Measurements from ENCODE around the gene ERMAP.

Gene ERMAP, protein sequence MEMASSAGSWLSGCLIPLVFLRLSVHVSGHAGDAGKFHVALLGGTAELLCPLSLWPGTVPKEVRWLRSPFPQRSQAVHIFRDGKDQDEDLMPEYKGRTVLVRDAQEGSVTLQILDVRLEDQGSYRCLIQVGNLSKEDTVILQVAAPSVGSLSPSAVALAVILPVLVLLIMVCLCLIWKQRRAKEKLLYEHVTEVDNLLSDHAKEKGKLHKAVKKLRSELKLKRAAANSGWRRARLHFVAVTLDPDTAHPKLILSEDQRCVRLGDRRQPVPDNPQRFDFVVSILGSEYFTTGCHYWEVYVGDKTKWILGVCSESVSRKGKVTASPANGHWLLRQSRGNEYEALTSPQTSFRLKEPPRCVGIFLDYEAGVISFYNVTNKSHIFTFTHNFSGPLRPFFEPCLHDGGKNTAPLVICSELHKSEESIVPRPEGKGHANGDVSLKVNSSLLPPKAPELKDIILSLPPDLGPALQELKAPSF

DNA sequence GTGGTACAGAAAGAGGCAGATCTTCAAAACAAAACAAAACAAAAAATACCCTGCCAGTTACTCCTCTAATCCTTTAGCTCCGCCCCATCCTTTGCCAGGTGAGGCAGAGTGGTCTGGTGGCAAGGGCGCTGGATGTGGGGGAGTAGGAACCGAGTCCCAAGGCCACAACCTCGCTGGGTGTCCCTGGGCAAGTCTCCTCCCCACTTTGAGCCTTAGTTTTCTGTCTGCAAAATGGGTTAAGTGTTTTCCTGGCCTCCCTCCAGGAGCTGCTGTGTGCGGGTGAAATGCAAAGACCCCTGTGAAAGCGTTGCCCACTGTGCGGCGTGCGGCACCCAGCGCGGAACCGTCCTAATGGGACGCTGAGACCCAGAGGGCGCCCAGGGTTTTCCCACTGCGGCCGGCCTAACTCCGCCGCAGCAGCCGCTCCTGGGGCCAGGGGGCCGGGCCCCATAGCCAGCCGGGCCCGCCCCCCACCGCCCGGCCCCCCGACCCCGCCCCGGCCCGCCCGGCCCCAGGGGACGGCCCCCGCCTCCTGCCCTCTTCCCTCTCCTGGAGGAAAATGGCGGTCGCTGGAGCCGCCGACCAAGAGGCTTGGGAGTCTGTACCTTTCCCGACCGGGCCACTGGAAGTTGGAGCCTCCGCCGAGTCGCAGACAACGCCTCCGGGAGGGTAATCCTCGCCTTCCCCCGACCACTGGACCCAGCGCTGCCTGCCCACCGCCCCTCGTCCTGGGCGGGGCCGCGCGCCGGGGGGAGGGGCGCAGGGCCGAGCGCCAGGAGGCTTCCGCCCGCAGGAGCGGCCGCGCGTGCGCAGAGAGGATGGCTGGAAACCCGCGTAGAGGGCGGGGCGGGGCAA is at the start of gene ERMAP, which contains the start of gene SVBP:
ERMAP (plus strand) TSS at position 538 of the 855 bp plus-strand sequence. CDS start 13,327 bp downstream, outside the sequence.
SVBP (minus strand) TSS at position 813 of the 855 bp plus-strand sequence. CDS start 853 bp downstream, outside the sequence.
- FAIRE-seq = no peak

DNA sequence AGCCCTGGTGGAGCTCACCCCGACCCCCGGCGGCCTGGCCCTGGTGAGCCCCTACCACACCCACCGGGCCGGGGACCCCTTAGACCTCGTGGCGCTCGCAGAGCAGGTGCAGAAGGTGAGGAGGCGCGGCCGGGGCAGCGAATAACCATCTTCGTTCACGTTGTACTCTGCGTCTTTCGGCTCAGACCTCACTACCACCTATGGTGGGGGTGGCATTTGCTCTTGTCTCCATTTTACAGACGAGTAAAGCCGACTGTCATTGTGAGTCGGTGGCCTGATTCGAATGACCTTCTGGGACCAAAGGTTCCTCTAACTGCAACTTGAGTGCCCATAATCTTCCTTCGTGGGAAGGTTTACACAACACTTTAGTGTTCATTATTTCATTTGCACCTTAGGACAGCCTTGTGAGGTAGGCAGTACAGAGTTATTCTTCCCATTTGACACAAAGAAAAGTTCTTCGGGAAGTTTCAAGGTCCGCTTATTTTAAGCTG is 49.4 kb upstream of the ERMAP start:
- no peak for FAIRE-seq

DNA sequence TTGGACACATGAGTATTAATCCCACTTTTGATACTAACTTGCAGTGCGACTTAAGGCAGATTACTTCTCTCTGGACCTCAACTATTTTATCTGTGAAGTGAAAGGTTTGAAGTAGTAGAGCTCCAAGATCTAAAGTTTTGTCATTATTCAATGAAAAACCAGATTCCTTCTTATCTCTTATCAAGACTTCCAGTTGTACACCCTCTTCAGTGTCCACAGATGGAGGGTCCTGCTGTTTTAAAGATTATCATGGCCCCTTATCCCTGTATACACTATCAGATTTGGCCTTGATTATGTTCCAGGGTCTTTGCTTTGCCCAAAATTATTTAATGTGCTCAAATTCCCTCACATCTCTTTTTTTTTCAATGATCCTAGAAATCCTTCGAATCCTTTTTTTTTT is 48.8 kb upstream of the ERMAP start:
- FAIRE-seq = no peak

DNA sequence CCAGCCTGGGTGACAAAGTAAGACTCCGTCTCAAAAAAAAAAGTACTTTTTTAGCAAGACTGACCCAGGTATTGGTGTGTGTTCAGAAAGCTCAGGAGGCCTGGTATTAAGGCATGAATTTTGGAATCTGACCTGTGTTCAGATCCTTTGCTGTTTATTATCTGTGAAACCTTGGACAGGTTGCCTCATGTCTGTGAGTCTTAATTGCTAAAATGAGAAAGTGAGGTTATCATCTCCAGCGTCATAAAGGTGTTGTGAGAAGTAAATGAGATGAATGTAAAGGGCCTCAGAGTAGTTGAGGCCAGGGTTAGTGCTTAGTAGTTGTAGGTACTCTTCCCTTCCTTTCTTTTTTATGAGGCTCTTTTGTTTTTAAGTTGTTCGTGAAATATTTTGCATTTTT is 47.1 kb upstream of the ERMAP start:
- FAIRE-seq = no peak

DNA sequence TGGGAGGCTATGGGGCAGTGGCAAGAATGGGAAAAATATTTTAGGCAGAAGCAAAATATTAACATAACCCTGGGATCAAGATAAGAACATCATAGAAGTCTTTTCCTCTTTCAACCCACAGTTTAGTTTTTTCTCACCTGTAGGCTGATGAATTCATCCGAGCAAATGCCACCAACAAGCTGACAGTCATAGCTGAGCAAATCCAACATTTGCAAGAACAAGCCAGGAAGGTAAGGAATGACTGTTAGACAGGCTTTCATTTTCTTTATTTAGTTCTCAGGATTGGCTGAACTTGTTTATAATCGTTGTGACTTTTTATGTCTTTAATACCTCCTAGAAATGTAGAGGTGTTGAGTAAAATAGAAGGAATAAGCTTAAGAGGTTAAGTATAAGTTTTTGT is 43.5 kb upstream of the ERMAP start:
- FAIRE-seq = no peak

DNA sequence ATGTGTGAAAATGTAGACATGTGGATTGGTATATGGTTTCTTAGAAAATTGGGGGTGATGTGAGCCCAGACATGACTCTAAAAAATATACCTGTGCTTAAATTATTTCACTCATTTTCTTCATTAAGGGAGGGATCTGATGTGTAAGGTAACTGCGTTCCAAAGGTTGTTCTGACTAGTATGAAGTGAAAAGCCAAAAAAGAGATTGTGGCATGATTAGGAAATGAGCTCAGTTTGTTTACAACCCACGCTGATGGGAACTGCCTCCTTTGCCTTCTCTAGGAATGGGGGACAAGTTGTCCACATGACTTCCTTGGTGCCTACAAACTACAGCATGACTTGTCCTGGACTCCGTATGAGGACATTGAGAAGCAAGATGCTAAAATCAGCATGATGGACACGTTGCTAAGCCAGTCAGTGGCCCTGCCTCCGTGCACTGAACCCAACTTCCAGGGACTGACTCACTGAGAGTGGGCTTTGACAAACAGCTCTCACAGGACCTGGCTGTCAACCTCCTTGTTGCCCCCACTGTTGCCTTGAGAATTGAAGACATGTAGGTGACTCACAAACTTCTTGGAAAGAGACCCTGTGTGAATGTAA is 41.9 kb upstream of the ERMAP start:
- no peak for FAIRE-seq

DNA sequence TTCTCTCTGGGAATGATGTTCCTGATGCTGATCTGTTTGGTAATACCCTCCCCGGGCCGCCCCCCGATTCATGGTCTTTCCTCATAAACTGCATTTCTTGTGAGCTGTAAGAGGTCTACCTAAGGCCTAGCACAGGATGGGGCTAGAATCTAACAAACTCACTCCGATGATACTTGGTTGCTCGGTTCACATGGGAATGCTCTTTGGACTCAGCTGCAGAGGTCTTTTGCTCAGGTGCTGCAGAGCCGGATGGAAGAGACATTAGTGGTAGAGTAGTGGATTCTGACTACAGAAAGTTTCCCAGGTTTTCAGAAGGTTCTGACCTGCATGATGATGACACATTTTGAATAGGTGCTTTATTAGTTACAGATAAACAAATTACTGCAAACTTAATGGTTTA is 40.4 kb upstream of the ERMAP start:
- no peak for FAIRE-seq

DNA sequence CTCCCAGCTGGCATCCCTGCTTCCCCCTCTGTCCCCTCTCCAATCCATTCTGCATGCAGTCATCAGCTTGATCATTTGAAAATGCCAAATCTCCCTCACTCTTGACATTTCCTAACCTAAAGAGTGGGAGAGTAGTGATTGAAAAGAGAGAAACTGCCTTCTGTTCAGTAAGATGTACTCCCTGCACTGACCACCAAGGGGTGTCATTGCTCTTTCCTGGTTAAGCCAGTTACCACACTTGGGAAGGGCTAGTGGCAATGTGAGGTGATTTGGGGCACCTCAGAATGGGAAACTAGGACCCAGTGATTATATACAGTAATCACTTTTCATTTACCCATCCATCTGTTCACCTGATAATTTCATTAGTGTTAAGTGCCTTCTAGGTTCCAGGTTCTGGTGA is 39.1 kb upstream of the ERMAP start:
- FAIRE-seq = no peak

DNA sequence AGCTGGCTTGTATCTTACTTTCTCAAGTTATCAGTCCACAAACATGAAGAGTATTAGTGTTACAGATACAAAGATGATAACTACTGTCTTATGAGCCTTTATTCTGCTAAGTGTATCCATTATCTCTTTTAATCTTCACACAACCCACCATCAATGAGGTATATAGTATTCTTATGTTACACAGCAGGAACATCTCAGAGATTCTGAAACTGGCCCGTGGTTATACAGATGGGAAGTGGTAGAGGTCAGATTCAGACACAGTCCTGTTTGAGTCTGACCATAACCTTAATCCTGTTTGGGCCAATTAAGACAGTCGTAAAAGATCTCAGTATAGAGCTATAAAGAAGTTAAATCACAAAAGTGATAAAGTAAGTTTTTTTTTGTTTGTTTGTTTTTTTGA is 37.2 kb upstream of the ERMAP start:
- no peak for FAIRE-seq

DNA sequence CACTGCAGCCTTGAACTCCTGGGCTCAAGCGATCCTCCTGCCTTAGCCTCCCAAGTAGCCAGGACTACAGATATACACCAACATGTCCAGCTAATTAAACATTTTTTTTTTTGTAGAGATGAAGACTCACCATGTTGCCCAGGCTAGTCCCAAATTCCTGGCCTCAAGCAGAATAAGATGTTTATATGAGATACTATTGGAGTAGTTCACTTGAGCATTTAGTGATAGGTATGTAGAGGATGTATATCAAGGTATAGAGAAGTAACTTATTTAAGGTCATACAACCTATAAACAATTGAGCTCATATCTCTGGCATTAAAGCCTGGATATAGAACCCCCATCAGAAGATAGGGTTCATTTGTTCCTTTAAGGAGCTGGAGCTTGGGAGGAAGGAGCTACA is 36.7 kb upstream of the ERMAP start:
- no peak for FAIRE-seq

DNA sequence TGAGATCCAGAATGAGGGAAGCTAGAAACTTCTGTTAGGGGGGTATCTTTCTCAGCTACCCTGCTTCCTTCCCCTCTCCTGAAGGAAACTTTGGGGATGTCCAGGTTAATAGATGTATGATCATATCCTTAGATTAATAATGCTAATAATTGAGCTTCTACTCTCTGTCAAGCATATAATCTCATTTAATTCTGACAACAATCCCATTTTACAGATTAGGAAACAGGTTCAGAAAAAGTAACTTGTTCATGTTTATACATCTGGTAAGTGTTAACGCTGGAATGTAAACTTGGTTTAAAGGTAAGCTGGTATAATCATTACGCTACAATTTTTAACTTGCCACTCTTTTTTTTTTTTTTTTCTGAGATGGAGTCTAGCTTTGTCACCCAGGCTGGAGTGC is 33.8 kb upstream of the ERMAP start:
- FAIRE-seq = no peak

DNA sequence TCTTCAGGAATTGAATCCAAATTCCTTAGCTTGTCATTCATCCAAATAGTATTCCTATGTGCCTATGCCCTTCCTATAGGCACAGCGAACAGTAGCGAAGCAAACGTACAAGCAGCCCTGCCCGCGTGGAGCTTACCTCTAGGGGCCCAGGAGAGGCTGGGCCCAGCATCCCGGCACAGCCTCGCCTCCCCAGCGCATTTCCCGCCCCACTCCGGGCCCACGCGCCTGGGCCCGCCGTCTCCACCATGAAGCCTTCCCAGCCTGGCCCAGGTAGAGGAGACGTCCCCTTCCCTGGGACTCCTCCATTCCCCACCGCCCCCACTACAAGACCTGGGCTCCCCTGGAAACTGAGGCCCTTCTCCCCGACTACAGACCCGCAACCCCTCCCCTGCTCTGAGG is 32.4 kb upstream of the ERMAP start:
- FAIRE-seq = no peak

DNA sequence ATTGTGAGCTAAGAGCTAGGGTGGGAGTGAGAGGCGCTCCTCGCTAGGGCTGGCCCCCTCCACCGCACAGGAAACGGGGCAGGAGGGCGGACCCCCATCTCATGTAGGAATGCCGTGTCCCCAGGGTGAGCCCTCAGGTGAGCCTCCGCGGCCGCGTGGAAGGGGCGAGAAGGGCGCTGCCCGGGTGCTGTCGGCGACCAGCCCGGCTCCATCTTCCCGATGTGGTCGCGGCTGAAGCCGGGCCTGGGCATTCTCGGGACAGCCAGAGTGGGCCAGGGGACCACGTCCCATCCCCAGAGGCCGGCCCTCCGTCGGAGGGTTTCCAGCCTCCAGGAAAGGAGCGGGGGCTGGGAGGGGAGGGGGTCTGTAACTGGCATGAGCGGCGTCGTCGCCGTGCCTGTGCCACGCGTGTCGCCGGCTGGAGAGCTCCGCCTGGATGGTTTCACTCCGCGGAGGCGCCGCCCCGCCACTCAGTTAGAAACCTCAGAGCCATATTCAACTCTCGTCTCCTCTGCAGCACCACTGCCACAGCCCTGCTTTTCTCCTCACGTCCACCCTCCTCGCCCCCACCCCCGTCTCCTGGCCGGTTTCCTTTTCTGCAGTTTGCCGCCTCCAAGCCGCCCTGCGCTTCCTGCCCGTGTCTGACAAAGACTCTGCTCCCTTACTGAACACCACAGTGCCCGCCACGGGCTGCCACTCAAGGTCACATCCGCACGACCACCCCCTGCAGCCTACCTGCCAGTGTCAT is 31.8 kb upstream of the ERMAP start, which contains the start of gene TMEM269:
TMEM269 (plus strand) TSS at position 46 of the 748 bp plus-strand sequence. CDS start 4,903 bp downstream, outside the sequence.
- FAIRE-seq = no peak

DNA sequence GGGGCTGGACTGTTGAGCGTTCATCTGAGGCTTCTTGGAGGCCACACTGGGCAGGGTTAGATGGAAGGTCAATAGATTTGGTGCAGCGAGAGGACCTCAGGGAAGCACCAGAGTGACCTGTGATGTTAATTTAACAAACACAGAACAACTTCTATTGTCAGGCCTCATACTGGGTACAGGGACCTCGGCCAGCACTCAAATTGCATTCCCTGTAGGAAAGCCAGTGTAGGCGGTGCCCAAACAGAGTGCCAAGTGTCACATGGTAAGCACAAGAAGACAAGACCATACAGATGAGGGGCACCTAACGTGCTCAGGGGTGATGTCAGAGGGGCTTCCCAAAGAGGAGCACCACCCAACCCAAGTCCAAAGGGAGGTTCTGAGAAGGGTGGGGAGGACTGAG is 30.8 kb upstream of the ERMAP start:
- no peak for FAIRE-seq

DNA sequence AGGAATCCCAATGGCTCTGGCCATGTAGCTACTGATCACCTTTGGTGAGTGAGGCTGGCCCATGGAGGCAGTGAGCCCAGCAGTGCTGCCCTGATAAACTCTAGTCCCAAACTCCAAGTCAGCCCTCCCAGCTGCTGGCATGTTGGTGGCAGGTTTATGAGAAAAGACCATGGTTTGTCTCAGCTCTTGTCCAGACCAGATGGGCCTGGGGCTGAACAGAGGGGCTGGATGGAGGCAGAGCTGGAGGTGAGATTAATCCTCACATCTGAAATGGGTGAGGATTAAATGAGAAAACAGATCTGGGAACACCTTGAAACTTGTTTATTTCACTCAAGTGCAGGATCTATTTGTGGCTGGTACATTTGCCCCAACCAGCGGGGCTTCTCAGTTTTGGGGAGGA is 28.9 kb upstream of the ERMAP start:
- no peak for FAIRE-seq

DNA sequence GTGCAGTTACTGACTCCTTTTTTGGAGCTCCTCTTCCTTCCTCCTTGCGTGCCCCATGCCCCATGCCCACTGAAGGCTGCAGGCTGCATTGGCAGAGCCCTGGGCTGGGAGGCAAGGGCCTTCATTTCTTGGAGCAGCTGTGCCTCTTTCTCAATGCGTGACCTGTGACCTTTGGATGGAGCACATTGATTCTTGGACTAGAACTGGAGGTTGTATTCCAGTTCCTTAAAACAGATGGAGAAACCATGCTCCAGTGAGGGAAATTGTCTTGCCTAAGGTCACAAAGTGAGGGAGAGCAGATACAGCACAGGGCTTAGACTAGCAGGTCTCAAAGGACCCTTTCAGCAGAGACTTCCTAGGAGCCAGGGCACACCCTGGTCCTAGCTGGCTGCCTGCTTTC is 23.1 kb upstream of the ERMAP start:
- FAIRE-seq = no peak

DNA sequence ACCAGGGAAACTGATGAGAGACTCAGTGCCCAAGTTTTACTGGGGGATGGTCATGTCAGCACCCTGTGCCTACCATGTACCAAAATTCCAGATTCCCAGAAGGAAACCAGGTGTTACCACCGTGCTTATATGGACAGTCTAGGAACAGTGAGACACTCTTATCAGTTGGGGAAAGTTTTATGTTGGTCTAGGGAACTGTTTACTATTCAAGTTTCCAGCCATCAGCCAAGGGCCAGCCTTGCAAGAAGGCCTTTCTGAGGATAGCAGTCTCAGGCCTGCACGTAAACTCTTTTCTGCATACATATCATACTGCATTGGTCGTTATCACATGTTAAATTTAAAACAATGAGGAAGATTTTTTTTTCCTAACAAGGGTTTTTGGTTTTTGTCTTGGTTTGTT is 19.5 kb upstream of the ERMAP start:
- no peak for FAIRE-seq

DNA sequence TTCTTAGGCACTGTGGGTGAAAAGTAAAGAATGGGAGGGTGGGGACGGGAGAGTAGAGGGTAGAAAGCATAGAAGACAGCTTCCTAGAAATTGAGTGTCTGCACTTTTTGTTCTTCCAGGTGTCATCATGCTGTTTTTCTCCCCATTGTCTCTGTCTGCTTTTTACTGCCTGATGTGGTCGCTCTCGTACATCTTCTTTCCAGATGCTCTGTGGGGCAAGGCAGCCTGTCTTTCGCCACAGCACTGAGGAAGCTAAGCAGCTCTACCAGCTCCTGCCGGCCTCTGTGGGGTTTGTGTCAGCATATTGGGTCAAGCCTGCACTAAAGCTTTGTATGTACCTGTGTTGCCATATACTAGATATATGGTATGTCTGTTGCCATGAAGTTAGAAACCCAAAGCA is 18.9 kb upstream of the ERMAP start:
- no peak for FAIRE-seq

DNA sequence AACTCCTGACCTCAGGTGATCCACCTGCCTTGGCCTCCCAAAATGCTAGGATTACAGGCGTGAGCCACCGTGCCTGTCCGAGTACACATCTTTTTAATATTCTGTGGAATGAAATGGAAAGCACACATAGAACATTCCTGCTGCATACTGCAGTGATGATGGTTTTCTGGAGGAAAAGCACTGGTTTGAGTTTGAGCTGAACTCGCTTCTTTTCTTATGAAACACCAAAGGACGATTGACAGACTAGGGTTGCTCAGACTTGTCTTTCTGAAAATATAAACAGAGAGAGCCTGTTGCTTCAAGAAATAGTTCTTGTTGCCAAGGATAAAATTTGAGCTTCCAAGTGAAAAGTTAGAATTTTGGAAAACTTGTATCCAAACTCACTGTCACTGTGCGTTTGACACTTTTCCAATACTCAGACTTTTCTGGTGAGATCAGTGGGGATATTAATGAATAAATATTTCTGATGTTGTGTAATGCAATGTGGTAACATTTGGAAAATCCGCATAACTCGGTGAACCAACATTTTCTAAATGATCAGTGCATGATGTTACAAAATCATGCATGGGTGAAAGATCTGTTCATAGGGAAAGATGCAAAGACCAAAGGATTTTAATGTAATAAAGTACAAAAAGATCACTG is 15.0 kb upstream of the ERMAP start:
- no peak for FAIRE-seq

DNA sequence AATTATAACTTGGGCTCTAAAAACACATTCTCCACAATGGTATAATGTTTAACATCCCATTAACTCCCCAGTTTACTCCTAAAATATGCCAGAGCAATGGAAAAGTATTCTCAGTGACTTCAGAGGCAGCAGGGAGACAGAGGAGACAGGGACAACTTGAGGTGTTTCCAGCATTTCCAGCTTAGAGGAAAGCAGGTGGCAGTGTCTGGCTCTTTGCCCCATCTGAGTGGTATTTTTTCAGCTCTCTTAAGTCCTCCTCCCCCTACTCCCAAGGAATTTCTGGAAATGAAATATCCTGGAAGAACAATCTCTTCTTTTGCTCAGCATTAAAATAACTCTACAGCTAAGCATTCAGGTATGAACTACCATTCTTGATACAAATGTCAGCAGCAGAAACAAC is 10.8 kb upstream of the ERMAP start:
- no peak for FAIRE-seq

DNA sequence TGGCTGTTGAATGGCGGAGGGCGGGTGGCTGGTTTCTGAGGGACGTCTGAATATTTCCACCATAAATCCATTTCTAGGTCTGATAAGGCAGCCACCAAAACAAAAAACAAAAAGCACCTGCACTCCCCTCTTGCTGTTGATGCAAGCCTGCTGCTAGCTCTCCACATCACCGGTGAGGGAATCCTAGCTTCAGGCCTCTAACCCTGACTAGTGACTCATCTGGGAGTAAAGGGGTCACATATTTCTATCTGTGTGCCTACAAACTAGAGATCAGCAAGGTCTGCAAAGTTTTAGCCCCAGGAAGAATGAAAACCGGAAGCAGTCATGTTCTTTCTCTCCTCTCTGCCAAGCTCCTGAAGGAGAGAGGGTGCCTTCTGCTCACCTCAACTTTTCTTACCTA is 10.3 kb upstream of the ERMAP start:
- FAIRE-seq = no peak

Measured in colon (tissue), 2 donors.